HG02588 (cell line): ENCODE results near the gene SSX7.
"Not testable (repeated sequence)": the region's sequence is repeated elsewhere in the genome, so short reads cannot be mapped to it uniquely, and the experiment has no call there.

Source experiments
- ATAC-seq: cut with Tn5 transposase; IDR thresholded peaks from one replicate; pipeline ENCODE4 v1.9.1; 2021; ENCODE audit warnings: mild to moderate bottlenecking, moderate library complexity; ENCODE audit not compliant: unreplicated experiment

SSX7 gene

GRCh38 chrX:52654800-52655199, at the start of gene SSX7:
Gene SSX7 (minus strand): TSS chrX:52654900. CDS start chrX:52653472, 1,428 bp downstream.
- not testable (repeated sequence) for ATAC-seq

DNA sequence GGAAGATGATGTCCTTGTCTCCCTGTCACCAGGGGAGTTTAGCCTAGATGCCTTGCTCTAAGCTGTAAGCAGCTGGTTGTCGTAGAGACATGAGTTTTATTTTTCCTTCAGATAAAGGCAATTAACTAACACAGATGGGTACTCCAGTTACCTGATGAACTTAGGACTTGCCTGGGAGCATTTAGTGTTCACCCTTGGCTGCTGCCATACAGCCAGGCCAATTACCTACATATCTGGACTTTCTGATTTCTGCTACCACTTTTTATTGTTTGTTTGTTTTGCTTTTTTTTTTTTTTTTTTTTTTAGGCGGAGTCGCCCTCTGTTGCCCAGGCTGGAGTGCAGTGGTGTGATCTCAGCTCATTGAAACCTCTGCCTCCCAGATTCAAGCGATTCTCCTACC, 37.3 kb upstream of the SSX7 start:
- ATAC-seq, result not testable (repeated sequence)

DNA sequence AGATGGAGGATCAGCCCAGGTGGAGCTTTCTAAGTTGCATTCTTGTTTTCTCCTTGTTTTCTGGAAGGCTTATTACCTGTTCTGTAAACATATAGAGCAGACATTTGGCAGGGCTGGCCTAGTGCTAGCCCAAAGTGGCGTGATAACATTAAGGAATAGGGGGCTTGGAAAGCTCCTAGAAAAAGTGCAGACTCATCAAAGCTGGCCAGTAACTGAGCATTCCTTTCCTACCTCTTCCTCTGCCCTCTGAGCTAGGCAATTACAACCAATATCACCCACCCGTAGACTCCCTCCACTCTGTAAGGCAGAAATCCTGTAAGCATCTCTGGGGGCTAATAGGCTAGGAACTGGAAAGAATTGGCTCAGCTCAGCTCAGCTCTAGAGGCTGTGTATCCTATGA, 7.5 kb upstream of the SSX7 start:
- ATAC-seq, result not testable (repeated sequence)

DNA sequence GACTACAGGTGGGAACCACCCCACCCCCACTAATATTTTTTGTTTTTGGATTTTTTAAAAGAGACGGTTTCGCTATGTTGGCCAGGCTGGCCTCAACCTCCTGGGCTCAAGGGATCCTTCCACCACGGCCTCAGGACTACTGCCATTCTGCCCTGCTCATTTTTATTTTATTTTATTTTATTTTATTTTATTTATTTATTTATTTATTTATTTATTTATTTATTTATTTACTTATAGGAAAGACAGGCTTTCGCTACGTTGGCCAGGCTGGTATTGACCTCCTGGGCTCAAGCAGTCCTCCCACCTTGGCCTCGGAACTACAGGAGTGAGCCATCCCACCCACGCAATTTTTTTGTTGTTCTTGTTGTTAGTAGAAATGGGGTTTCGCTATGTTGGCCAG, 775 bp upstream of the SSX7 start:
- not testable (repeated sequence) for ATAC-seq

GRCh38 chrX:52650676-52651075, 4.0 kb downstream of the SSX7 start:
- ATAC-seq, result not testable (repeated sequence)

DNA sequence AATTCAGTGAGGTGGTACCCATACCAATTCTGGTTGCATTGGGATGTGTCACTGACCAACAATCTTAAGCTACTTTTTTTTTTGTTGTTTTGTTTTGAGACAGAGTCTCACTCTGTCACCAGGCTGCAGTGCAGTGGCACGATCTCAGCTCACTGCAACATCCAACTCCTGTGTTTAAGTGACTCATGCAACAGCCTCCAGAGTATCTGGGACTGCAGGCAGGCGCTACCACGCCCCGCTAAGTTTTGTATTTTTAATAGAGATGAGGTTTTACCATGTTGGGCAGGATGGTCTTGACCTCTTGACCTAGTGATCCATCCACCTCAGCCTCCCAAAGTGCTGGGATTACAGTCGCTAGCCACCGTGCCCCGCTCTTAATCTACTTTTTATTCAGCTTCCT, 5.7 kb downstream of the SSX7 start:
- ATAC-seq, result not testable (repeated sequence)

DNA sequence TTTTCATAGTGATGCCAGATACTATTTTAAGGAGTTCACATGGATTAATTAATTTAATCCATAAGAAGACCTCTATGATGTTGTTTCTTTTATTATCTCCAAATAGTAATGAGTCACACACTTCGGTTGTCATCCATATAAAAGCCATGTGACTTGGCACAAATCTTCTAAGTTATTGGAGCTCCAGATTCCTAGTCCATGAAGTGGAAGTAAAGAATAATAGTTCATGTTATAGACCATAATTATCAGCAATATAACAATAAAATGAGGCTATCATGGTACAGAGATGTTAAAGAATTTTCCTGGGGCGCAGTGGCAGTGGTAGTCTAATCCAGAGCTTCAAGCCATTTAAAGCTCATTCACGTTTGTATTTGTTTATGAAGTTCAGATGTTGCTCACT, 26.2 kb downstream of the SSX7 start:
- ATAC-seq, result not testable (repeated sequence)

- ATAC-seq, result not testable (repeated sequence)
These were observed 34.0 kb downstream of the SSX7 start for GRCh38 chrX:52620661-52621060.

DNA sequence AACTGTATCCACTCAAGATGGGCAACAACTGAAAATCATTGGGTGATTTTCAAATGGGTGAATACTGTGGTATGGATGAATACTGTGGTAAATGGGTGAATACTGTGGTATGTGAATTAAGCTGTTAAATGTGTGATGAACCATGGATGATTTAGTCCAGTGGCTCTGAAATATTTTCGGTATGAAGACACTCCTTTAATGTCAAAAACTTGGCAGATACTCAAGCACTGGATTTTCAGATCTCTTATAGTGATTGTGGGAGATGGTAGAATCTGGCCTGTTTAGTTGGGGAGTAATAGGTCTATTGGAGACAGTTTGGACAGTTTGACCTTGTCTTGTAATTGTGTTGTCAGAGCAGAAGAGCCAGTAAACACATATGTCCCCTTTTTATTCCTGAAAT, 45.7 kb downstream of the SSX7 start:
- ATAC-seq, result no peak

GRCh38 chrX:52603151-52603550, 51.5 kb downstream of the SSX7 start:
- not testable (repeated sequence) for ATAC-seq

- ATAC-seq, result no peak
These were observed 55.8 kb downstream of the SSX7 start for GRCh38 chrX:52598886-52599285.

DNA sequence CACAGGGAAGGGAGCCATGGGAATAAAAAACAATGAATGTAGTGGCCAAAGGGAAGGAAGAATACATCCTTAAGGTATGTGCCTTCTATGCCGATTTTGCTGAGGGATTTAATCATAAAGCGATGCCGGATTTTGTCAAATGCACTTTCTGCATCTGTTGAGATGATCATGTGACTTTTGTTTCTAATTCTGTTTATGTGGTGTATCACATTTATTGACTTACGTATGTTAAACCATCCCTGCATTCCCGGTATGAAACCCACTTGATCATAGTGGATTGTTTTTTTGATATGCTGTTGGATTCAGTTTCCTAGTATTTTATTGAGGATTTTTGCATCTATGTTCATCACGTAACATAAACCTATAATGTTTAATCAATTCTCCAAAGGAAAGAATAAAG, 60.0 kb downstream of the SSX7 start:
- no peak for ATAC-seq
